ENCODE results near the gene CXCL17.

Gene CXCL17

DNA sequence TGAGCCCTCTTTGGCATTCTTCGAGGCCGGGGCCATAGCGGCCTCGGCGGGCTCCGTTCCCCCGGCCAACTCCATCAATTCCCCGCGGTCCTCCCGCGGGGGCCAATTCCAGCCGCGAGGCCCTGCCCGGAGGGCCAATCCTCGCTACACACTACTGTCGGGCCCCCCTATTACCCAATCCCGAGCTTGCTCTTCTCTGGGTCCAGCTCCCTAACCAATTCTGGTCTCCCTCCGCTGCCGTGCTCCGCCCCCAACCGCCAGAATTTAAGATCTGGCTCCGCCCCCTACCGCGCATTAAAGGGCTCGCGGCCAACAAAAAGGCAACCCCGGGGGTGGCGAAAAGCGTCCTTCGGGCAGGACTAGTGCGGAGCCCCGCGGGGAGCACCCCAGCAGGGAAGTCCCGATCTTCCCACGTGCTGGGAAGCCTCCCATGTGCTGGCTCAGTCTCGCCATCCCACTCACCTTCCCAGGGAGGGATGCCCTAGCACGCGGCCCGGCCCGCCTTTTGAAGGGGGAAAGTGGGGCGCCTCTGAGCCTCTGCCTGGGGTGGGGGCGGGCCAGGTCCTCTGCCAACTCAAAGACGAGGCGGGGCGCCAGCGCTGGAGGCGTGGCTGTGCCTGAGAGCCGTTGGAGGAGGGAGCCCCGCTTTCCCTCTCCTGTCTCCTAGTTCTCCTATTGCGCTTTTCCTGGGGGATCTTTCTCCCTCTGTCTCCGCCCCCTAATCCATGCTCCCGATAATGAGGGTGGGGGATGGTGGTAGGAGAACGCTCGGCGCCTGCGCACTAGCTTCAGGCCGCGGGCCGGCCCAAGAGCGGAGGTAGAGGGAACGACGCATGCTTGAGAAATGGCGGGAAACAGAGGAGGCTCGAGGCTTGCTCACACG, 19.0 kb downstream of the CXCL17 start:
- DNase-seq = peak; percentile 82 to 91 (median 83)

DNA sequence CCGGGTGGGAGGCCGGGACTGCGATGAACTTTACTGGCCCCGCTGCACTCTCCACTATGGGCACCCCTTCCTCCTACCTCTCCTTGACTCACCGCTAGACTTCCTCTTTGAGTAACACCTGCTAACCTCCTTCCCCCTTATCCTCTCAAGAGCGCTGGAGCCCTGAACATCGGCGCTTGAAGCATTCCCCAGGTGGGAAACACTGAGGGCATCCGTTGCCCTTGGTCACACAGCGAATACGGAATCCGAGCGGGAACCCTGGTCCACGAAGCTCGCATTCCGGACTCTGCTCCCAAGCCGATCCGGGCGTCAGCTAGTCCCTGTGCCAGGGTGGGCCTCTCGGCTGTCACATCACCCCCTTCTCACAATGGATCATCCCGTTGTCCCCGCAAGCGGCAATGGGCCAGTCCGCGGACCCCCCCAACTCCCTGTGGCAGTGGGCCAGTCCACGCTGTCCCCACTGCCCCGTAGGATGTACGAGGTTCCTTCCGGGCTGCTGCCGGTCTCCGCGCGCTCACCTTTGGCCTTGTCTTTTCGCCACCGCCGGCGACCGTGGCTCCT, 19.8 kb downstream of the CXCL17 start:
- peak in 3 of 4 experiments; percentile 37 to 44 (median 40) for DNase-seq

DNA sequence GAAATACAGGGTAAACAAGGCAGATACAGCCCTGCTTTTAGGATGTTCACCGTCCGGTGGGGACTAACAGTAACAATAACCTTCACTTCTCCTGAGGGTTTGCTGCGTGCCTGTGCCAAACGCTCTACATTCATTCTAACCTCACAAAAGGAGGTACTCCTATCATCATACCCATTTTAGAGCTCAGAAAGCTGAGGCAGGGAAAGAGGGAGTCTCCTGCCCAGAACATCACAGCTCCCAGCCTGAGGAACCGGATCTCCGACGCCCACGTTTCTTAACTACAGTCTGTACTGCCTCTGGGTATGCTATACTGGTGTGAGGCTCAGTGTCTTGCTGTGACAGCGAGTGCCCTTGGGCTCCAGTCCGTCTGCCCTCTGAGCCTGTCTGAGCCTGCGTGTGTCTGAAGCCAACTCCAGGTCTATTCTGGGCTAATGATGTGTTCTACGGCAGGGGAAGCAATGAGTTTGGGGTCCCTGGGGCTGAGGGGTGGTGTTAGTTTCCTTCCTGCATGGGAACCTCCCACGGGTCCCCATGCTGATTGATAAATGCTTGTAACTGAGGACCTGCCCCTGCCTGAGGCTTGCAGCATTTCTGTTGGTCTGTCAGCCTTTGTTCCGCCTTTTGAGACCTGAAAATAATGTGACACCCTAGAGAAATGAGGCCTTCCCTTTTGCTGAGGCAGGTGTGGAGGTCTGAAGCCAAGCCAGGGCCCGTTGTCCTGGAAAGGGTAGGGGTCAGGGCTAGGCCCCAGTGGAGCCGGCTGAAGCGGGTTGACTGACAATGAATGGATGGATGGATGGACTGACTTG, 20.4 kb downstream of the CXCL17 start:
- no peak for DNase-seq

DNA sequence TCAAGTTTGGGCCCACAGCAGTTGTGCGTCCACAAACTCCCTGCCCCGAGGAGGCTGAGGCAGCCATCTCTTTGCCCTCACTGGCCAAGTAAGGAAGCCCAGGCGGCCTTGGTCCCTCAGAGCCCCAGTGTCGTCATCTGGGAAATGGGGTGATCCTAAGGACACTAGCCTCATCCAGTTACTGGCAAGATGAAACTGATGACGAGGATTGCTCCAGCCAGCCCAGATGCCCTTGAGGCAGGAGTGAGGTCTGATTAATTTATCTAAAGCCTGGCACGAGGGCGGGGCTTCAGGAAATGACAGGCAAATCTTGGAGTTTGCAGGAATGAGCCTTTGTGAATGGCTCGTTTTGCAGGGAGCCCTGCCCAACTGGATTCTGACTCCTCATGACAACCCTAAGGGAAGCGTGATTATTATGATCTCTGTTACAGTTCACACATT, 21.1 kb downstream of the CXCL17 start:
- no peak for DNase-seq

DNA sequence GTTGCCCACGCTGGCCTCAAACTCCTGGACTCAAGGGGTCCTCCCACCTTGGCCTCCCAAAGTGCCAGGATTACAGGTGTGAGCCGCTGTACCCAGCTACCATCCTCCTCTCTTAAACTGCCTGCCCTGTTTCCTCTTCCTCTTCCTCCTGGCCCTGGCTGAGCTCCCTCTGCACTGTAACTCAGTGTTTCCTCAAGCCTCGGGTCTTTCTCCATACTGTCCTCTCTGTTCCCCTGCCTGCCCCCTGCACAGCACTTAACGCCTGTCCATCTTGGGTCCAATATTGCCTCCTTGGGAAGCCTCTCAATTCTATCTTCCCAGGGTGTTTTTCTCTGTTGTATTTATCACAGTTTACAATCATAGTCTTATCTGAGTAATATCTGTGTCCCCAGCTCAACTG, 21.6 kb downstream of the CXCL17 start:
- no peak for DNase-seq

DNA sequence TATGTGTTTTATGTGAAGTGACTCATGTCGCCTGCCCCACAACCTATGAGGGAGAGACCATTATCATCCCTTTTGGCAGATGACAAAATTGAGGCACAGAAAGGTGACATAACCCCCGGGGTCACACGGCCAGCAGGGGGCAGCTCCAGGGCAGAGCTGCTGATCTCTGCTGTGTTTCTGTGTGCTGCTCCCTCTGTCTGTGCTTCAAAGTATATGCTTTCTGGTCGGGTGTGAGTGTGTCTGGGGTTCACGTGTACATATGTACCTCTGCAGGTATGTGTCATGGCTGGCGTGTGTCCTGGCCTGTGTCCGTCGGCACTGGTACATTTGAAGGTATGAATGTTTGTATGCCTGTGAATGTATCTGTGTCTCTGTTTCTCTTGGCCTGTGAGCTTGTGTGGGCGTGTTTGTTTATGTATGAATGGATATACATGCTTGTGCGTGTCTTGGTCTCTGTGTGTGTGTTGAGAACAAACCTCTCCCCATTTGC, 22.6 kb downstream of the CXCL17 start:
- DNase-seq = peak; percentile 53 to 67 (median 60)

DNA sequence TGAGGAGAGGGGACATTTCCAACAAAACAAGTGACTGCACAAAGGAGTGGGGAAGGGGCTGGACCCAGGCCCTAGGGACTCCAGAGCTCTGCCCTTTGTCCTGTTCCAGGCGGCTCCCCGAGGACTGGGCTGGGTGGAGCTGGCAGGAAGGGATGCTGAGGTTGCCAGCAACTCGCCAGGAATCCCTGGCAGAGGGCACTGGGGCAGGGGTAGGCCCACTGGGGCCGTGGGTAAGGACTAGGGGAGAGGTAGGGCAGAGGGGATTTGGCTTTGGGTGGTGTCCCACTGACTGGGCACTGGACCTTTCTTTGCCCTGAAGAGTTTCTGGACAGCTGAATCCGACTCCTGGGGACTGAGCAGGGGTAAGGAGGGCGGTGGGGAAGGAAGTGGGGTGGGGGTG, 23.4 kb downstream of the CXCL17 start:
- DNase-seq = no peak

DNA sequence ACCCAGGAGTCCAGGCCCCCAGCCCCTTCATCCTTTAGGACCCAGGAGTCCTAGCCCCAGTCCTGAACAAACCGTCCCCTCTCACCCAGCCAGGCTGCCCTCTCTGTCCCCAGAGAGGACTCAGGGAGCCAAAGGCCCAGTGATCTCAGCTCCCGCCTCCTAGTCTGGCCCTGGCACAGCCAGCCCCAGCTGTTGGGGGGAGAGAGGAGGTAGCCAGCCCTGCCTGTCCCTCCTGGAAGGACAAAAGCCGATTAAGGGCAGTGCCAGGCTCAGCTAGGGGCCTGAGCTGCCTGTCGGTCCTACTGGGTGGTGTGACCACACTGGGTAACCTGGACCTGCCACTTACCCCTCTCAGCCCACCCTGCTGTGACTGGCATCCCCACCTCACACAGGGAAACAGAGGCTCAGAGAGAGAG, 30.1 kb downstream of the CXCL17 start:
- no peak for DNase-seq

DNA sequence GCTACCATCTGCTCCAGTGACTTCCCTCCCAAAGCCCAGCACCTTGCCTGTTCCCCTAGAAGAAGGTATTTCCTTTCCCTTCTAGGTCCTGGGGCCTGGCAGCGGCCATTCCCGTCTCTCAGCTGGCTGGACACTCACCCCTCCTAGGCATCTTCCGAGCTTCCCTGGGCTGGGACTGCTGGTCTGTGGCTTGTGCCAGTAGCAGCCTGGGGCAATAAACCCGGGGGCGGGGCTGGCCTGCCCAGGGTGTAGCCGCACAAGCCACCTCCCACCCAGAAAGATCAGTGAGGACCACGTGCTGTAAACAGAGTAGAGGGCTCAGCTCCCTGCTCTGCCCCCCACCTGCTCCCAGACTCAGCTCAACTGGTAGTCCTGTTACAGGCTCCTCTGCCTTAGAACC, 30.5 kb downstream of the CXCL17 start:
- DNase-seq = no peak

DNA sequence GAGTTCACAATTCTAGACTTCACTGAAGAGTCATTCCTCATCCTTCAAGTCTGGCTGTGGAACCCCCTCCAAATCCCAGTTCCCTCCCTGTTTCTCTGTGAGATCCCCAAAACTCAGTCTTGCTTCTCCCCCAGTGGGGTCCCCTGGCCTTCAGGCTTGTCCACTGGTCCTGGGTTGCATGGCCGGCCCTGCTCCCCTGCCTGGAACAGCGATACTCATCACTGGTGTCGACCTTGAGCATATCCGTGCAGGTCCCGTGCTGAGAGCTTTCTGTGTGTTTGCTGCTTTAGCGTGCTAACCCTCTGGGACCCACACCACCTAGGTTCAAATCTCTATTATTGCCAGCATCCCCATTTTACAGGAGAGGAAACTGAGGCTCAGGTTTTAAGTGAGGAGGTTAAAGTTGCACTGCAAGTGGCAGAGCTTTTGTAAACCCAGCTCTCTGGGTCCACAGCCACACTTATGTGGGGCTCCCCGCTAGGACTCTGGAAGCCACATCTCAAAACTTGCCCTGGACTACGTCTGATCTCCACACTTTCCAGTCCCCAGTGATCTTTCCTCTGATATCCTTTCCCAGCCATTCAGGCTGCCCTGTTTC, 31.1 kb downstream of the CXCL17 start:
- DNase-seq = no peak

DNA sequence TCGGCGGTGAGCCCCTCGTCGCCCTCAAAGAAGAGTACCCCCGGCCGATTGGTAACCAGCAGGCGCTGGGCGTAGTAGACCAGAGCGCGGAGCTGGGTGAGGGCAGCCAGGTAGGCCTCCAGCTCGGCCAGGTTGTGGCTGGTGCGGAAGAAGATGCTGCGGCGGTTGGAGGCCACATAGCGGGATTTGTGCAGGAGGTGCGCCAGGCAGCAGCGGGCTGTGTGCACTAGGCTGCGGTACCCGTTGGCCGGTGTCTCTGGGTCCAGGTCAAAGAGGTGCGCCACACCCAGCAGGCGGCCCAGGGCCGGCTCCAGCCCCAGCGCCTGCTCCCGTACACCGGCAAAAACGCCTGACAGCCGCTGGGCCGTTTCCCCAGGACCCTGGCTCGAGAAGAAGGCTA, 32.4 kb downstream of the CXCL17 start:
- no peak for DNase-seq

DNA sequence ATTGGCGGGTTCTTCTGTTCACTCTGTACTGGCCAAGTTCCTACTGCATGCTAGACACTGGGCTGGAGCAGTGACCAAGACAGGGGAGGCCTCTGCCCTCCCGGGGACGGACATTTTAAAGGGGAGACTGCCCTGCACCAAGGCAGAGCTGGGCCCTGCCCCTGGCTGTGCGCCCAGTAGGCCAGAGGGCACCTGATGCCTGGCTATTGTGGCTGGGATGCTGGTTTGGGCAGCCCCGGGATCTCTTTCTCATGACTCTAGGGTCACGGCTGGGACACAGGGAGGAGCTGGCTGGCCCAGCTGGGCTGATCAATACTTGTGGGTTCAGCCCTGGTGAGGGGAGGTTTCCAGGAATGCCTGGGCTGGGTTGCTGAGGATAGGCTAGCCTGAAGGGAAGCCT, 33.3 kb downstream of the CXCL17 start:
- no peak for DNase-seq

DNA sequence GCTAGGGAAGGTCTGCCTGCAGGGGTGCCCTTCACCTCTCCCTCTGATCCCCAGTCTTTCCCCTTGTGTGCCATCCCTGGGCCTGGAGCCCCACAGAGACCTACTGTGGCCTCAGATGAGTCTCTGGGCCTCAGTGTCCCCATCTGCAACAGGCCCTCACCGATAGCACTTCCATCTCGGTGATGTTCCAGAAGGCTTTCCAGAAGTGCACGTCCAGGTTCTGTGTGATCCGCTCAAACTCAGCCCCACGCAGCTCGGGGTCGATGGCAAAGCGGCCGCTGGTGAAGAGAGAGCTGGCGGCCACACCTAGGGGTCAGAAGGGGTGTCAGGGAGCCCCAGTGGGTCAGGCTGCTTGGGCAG, 35.0 kb downstream of the CXCL17 start:
- no peak for DNase-seq

DNA sequence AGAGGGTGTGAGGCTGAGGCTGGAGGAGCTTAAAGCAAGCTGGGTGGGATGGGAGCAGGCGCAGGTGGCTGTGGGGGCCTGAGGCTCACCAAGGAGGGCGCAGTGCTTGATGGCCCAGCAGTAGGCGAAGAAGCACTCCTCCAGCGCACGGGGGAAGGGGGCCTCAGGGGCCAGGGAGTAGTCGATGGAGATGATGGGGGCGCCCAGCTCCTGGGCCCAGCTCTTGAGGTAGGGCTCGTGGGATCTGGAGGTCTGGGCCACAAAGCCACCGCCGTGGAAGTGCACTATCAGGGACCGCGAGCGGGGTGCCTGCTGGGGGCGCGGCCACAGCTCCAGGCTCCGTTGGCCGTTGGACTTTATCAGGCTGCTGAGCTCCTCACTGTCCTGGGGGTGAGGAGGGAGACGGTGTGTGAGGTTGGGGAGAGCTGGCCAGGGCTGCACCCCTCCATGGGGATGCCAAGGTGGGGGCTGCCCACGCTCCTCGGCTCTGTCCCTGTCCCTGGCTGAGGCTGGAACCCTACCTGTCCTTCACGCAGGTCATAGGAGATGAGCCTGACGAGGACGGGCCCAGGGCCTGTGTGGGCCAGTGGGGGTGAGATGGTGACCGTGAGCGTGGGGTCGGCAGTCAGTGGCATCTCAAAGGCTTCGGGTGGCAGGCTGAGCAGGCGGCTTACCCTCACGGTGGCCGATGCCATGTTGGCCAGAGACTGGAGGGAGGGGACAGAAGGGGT, 35.5 kb downstream of the CXCL17 start:
- DNase-seq = no peak

DNA sequence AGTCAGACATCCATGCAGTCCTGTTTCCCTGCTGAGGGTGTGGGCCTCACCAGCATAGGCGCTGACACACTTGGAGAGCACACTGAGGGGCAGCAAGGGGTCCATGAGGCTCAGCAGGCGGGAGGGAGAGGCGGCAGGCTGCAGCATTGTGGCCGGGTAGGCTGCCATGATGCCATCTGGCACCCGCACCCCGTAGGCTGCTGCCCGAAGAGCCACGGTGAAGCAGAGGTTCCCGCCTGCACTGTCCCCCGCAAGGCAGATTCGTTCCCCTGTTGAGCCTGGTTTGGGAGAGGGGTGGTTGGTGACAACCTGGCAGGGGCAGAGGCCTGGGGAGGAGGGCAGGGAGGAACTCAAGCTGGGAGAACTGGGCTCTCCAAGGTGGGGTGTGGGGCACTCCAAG, 36.6 kb downstream of the CXCL17 start:
- DNase-seq = no peak

DNA sequence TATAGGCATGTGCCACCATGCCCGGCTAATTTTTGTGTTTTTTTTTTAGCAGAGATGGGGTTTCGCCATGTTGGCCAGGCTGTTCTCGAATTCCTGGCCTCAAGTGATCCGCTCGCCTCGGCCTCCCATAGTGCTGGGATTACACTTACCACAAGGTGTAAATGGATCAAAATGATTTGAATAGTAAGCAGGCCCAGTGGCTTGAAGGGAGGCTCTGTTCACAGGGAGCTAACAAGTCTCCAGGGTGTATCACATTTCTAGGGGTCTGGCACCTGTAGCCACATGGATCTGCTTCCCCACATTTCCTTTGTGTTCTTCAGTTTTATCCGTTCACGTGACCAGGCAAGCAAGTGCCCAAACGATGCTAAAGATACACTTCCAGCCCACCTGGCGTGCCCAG, 39.2 kb downstream of the CXCL17 start:
- DNase-seq = no peak

DNA sequence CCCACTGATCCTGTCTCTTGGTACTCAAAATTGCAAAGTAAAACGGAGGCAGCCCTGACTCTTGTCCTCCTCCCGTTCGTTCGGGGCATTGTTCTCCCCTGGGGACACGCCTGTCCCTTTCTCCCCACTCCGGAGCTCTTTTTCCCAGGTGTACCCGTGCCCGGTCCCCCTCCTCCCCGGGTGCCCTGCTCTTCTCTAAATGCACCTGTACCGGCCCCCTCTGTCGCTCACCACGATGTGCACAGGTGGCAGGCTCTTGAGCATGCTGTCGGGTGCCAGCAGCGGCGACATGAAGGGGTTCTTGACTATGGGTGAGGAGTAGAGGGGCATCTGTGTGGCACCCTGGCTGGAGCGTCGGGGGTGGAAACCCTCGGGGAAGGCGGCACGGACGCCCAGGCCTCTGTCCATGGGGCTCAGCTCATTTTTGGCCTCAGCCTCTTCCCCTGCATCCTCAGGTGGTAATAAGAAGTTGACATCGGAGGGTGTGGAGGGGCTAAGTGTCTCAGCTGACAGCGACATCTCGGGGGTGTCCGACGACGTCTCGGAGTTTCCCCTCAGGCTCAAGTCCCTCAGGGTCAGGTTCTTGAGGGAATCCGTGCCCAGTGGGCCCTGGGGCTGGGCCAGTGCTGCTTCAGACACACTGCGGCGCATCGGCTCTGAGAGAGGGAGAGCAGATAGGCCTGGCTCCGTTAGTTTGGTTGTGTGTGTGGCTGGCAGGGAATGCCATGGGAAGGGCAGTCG, 40.2 kb downstream of the CXCL17 start:
- DNase-seq = no peak

DNA sequence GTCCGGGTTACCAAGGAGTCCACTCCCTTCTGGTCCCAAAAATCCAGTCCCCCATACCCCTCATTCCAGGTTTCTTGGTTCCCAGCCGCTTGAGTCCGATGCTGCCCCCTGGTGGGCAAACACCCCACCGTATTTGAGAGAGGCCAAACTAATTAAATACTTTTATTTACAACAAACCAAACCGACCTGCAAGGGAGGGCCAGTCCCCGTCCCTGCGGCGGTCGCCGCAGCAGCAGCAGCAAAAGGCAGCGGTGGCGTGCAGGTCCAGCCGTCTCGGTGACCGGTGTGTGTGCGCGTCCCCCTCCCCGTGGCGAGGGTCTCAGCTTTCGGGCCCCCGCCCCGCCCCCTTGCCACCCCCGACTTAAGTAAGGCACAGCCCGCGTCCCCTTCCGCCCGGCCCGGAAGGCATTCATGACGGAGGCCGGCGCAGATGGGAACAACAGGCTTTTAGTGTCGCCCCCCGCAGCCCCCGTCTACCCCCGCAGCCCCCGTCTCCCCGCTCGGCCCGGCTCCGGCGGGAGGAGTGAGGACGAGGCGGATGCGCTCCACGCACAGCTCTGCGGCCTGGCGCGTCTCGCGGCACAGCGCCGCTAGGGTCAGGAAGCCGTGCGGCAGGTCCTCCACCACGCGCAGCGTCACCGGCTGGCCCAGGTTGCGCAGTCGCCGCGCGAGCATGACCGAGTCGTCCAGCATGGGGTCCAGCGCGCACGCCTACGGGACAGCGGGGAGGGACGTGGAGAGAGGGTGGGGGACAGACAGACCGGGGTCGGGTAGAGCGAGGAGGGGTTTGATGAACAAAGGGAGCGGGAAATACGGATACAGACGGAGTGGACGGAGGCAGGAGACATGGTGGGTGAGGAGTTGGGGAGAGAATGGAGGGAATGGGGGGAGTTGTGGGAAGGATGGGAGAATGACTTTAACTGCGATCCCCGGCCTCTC, 41.1 kb downstream of the CXCL17 start:
- peak; percentile 52 to 70 (median 56) for DNase-seq

DNA sequence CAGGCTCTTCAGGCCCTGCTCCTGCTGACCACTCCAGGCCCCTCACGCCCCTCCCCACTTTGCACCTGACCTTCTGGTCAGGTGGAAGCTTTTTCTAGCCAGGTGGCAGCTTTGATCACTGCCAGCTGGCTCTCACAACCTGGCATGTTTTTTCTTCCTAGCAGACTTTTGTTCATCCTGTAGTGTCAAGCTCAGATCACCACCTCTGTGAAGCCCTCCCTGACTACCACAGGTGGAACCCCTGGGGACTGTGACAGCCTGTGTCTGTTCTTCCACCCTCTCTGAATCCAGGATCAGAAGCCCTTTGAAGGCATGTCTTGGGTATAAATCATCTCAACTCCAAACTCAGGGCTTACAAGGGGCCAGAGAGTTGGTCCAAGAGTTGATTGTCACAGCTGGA, 42.3 kb downstream of the CXCL17 start:
- no peak for DNase-seq

All from activated CD4-positive, CD25-positive, alpha-beta regulatory T cell (primary cell).